ENCODE results near the gene LPP.

DNA sequence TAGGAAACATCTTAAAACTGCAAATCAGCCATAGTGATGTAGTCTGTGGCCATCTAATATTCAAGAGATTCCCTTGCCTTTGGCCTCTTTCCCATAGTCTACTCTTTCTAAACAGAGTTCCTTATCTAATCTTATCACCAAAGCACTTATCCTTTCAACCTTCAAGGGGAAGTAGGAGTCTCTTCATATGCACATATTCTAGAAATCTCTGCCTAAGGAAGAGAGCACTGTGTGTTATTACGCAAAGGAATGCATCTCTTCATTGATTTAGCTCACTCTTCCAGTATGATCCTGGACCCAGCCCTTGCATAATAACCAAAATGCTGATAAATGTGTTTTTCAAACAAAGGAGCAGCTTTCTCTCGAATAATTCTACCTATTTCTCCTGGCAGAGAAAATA is 764.1 kb downstream of the LPP start:
- TF ChIP-seq, protein P1, sequence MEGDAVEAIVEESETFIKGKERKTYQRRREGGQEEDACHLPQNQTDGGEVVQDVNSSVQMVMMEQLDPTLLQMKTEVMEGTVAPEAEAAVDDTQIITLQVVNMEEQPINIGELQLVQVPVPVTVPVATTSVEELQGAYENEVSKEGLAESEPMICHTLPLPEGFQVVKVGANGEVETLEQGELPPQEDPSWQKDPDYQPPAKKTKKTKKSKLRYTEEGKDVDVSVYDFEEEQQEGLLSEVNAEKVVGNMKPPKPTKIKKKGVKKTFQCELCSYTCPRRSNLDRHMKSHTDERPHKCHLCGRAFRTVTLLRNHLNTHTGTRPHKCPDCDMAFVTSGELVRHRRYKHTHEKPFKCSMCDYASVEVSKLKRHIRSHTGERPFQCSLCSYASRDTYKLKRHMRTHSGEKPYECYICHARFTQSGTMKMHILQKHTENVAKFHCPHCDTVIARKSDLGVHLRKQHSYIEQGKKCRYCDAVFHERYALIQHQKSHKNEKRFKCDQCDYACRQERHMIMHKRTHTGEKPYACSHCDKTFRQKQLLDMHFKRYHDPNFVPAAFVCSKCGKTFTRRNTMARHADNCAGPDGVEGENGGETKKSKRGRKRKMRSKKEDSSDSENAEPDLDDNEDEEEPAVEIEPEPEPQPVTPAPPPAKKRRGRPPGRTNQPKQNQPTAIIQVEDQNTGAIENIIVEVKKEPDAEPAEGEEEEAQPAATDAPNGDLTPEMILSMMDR (IDR thresholded peaks at IDR 0.05) = no peak
- no peak for TF ChIP-seq POLR2A (IDR thresholded peaks at IDR 0.05)

All from ovary (tissue), 3 donors.